Activated B cell treated with CpG ODN at 0.5 μM for 24 hours (primary cell): ENCODE measurements around the gene EIF4E2. TPM values are rescaled to one million over a fixed set of nuclear protein-coding genes. Genes with fewer than 3 reads are reported as not detected.

Experiments used
- ATAC-seq: fragments of 200-7000 bp; cut with Tn5 transposase; one replicate; pipeline ENCODE4 v1.10.0; 2021; ENCODE audit warnings: low read depth, mild to moderate bottlenecking, moderate library complexity
- CTCF ChIA-PET: fragments of 350-600 bp; sonication (Branson Sonifier 250); formaldehyde crosslinking; loops from one replicate; lab custom pipeline; 2021; ENCODE audit warnings: antibody characterized with exemption; lab: Charles Lee
- POLR2A ChIA-PET: fragments of 350-600 bp; sonication (Branson Sonifier 250); formaldehyde crosslinking; loops from one replicate; lab custom pipeline; 2021; ENCODE audit warnings: antibody characterized with exemption; lab: Charles Lee
- DNase-seq: peaks from one replicate; pipeline ENCODE4 v3.0.0; 2022
- H3K27ac Mint-ChIP-seq: one replicate; pipeline ENCODE4 v1.8.0; 2020; ENCODE audit warnings: mixed read lengths
- H3K27me3 Mint-ChIP-seq: one replicate; pipeline ENCODE4 v1.8.0; 2021; ENCODE audit warnings: mixed read lengths
- H3K36me3 Mint-ChIP-seq: one replicate; pipeline ENCODE4 v1.8.0; 2021; ENCODE audit warnings: low read depth, mixed read lengths
- H3K4me1 Mint-ChIP-seq: one replicate; pipeline ENCODE4 v1.8.0; 2021; ENCODE audit warnings: mixed read lengths
- H3K4me3 Mint-ChIP-seq: one replicate; pipeline ENCODE4 v1.8.0; 2020; ENCODE audit warnings: mild to moderate bottlenecking, mixed read lengths
- H3K9me3 Mint-ChIP-seq: one replicate; pipeline ENCODE4 v1.8.0; 2020; ENCODE audit warnings: mixed read lengths
- intact Hi-C: fragments of 100-400 bp; cut with micrococcal nuclease; formaldehyde crosslinking; loops from one replicate; pipeline ENCODE4 v1.15.1; 2024
- total RNA-seq: library from RNA; stranded (reverse); gene quantifications from 2 replicates; pipeline ENCODE4 v1.2.3, GENCODE V29; 2022
- TF ChIP-seq, protein P1 (sequence below): fragments of 200-600 bp; IDR thresholded peaks from one replicate; pipeline ENCODE4 v1.8.0; 2022; ENCODE audit warnings: antibody characterized with exemption, mild to moderate bottlenecking

Gene EIF4E2
- total RNA-seq, 1 donor from 2014 or later: 63.2 TPM

DNA sequence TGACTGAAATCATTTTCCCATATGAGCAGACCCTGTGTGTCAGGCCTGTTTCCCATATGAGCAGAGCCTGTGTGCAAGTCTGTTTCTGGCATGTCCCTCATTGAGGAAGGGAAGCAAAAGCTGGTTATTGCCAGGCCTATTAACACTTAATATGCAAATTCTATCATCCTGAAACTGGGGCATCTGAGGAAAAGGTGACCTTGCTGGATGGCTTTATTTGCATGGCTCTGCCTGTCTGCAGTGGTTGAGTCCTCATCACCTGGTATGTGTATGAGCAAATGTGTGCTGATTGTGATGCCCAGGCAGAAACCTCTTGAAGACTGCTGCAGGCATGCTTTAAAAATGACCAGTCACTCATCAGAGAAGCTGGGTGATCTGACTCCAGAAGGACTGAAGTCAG lies 31.2 kb downstream of the EIF4E2 start:
- ChIA-PET POLR2A (no interaction called here), CTCF (no interaction called here)
- DNase-seq (no peak), ATAC-seq (no peak)
- peaks cover 6% of the 10 kb centered on the region for H3K4me1 Mint-ChIP-seq
- no peaks in the 10 kb centered on the region for H3K27me3 Mint-ChIP-seq
- no peaks in the 10 kb centered on the region for H3K9me3 Mint-ChIP-seq
- no peak overlapping the region for H3K27ac Mint-ChIP-seq
- peaks cover 68% of the 10 kb centered on the region for H3K36me3 Mint-ChIP-seq
- H3K4me3 Mint-ChIP-seq: no peak overlapping the region
- TF ChIP-seq, protein P1, sequence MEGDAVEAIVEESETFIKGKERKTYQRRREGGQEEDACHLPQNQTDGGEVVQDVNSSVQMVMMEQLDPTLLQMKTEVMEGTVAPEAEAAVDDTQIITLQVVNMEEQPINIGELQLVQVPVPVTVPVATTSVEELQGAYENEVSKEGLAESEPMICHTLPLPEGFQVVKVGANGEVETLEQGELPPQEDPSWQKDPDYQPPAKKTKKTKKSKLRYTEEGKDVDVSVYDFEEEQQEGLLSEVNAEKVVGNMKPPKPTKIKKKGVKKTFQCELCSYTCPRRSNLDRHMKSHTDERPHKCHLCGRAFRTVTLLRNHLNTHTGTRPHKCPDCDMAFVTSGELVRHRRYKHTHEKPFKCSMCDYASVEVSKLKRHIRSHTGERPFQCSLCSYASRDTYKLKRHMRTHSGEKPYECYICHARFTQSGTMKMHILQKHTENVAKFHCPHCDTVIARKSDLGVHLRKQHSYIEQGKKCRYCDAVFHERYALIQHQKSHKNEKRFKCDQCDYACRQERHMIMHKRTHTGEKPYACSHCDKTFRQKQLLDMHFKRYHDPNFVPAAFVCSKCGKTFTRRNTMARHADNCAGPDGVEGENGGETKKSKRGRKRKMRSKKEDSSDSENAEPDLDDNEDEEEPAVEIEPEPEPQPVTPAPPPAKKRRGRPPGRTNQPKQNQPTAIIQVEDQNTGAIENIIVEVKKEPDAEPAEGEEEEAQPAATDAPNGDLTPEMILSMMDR: no peak
- intact Hi-C loops: no loop called here

DNA sequence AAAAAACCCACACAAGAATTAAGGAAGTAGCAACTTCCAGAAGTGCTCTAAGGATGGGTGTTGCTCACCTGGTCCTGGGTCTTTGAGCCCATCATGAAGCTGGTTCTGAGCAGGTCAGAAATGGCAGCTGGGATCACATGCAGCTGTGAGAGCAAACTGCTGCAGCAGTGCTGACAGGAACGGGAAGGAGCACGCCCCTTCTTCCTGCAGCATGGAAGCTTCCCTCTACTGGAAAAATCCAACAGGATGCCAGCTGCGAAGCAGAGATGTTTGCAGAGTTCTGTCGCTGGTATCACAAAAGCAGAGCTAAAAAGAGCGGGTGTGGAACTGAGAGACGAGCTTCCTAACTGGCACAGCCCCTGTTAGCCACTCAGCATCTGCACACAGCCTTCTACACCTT lies 33.7 kb downstream of the EIF4E2 start:
- Mint-ChIP-seq H3K9me3 (no peaks in the 10 kb centered on the region), H3K36me3 (peaks cover 52% of the 10 kb centered on the region), H3K4me1 (peaks cover 6% of the 10 kb centered on the region), H3K27me3 (no peaks in the 10 kb centered on the region), H3K4me3 (no peak overlapping the region), H3K27ac (no peak overlapping the region)
- ATAC-seq (no peak), DNase-seq (no peak)
- ChIA-PET POLR2A (no interaction called here), CTCF (no interaction called here)
- TF ChIP-seq, protein P1: no peak
- intact Hi-C loops: no loop called here

DNA sequence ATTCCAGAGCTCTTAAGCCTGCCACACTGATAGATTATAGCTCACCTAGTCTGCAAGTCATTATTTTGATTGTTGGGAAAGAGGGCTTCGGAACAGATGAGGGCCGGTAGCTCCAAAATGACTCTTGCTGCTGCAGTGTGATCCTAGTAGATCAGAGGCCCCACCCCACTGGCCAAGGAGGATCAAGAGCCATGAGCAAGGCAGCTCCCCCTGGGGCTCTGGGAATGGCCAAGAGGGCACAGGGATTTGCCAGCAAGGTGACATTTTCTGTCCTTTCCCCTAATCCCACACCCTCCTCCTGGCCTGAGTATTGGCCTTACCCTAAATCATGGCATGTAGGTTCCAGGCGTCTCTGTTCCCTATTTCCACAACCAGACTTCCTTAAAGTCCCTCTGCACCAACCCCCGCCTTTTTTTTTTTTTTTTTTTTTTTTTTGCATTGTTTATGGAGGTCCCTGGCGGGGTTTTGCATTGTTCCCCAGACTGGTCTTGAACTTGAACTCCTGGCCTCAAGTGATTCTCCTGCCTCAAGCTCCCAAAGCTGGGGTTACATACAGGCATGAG lies 36.5 kb downstream of the EIF4E2 start:
- no peak overlapping the region for H3K27ac Mint-ChIP-seq
- no peaks in the 10 kb centered on the region for H3K9me3 Mint-ChIP-seq
- ATAC-seq (no peak), DNase-seq (no peak)
- H3K27me3 Mint-ChIP-seq: no peaks in the 10 kb centered on the region
- peaks cover 29% of the 10 kb centered on the region for H3K36me3 Mint-ChIP-seq
- no peaks in the 10 kb centered on the region for H3K4me1 Mint-ChIP-seq
- ChIA-PET CTCF (no interaction called here), POLR2A (no interaction called here)
- no peak overlapping the region for H3K4me3 Mint-ChIP-seq
- TF ChIP-seq, protein P1: no peak
- intact Hi-C loops: no loop called here

DNA sequence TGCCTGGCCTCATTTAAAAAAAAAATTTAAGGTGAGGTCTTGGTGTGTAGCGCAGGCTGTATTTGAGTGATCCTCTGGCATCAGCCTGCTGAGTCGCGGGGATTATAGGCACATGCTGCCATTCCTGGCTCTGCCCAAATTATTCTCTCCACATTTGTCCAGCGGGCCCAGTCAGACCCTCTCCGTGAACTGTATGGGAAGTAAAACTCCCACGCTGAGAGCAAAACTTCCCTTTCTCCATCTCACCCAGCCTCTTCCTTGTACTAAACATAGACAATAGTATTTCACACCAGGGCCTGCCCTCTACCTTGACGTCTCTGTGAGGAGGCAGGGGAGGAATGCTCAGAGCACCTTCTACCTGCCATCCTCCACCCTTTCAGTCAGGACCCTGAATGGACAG lies 37.0 kb downstream of the EIF4E2 start:
- no peak for DNase-seq
- Mint-ChIP-seq H3K27me3 (no peaks in the 10 kb centered on the region), H3K4me1 (no peaks in the 10 kb centered on the region), H3K27ac (no peak overlapping the region), H3K4me3 (no peak overlapping the region), H3K9me3 (no peaks in the 10 kb centered on the region), H3K36me3 (peaks cover 24% of the 10 kb centered on the region)
- intact Hi-C loops: no loop called here
- ChIA-PET POLR2A (no interaction called here), CTCF (no interaction called here)
- ATAC-seq: no peak
- TF ChIP-seq, protein P1: no peak

DNA sequence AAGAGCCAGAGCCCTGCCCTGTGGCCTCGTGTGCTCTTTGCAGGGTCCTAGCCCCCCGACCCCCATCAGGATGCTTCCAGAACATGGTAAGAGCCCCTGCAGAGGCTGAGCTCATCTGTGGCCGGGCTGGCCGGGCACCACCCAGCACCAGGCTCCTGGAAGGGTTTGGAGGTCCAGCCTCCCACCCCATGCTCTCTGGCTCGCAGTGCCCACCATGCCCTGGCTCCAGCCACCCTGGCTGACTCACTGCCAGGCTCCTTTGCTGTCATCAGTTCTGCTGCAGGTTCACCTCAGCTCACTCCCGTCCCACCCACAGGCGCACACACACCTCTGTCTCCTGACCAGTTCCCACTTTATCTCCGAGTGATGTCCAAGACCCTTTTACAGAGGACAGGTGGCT lies 37.5 kb downstream of the EIF4E2 start:
- intact Hi-C loops: no loop called here
- POLR2A ChIA-PET: no interaction called here
- Mint-ChIP-seq H3K27ac (no peak overlapping the region), H3K36me3 (peaks cover 19% of the 10 kb centered on the region), H3K4me1 (no peaks in the 10 kb centered on the region), H3K9me3 (no peaks in the 10 kb centered on the region), H3K4me3 (no peak overlapping the region), H3K27me3 (no peaks in the 10 kb centered on the region)
- TF ChIP-seq, protein P1: no peak
- no peak for ATAC-seq
- no peak for DNase-seq
- CTCF ChIA-PET: no interaction called here
